Trophoblast cell (in vitro differentiated cells and primary cell): ENCODE results near the gene TPRX2.
"Not testable (repeated sequence)": the region's sequence is repeated elsewhere in the genome, so short reads cannot be mapped to it uniquely, and the experiment has no call there.

Source experiments
- DNase-seq, 2 donors: peaks; one replicate each; pipeline ENCODE4 v3.0.0-alpha.2; 2016
- H2AFZ ChIP-seq: 2 replicates; pipeline ENCODE4 v1.6.1; 2013; ENCODE audit warnings: low read length, moderate library complexity, mild to moderate bottlenecking; ENCODE audit not compliant: insufficient read depth, poor library complexity
- H2AK5ac ChIP-seq: 2 replicates; pipeline ENCODE4 v1.6.1; 2013; ENCODE audit warnings: mild to moderate bottlenecking, low read length
- H2BK120ac ChIP-seq: 2 replicates; pipeline ENCODE4 v1.6.1; 2013; ENCODE audit warnings: low read length, mild to moderate bottlenecking, moderate library complexity; ENCODE audit not compliant: insufficient read depth, poor library complexity
- H2BK12ac ChIP-seq: 2 replicates; pipeline ENCODE4 v1.6.1; 2013; ENCODE audit warnings: mild to moderate bottlenecking, low read length, moderate library complexity
- H2BK5ac ChIP-seq: 2 replicates; pipeline ENCODE4 v1.6.1; 2013; ENCODE audit warnings: low read length, low read depth, moderate library complexity, mild to moderate bottlenecking; ENCODE audit not compliant: poor library complexity
- H3K14ac ChIP-seq: 2 replicates; pipeline ENCODE4 v1.6.1; 2013; ENCODE audit warnings: mild to moderate bottlenecking, low read length
- H3K18ac ChIP-seq: 2 replicates; pipeline ENCODE4 v1.6.1; 2013; ENCODE audit warnings: mild to moderate bottlenecking, low read length
- H3K23ac ChIP-seq: 2 replicates; pipeline ENCODE4 v1.6.1; 2013; ENCODE audit warnings: low read length
- H3K27ac ChIP-seq: 2 replicates; pipeline ENCODE4 v1.5.1; 2013; ENCODE audit warnings: low read depth, mild to moderate bottlenecking, inconsistent platforms, low read length, moderate library complexity
- H3K27me3 ChIP-seq: 2 replicates; pipeline ENCODE4 v1.6.1; 2013; ENCODE audit warnings: inconsistent platforms, mild to moderate bottlenecking, low read length, moderate library complexity; ENCODE audit not compliant: insufficient read depth
- H3K36me3 ChIP-seq, 2 experiments: 1 replicate in 1 of 2; 2 replicates in 1 of 2; pipeline ENCODE4 v1.6.1; 2013; ENCODE audit warnings: low read length in 2 of 2, mild to moderate bottlenecking in 2 of 2, moderate library complexity in 1 of 2; ENCODE audit not compliant: insufficient read depth in 2 of 2, control insufficient read depth in 1 of 2
- H3K4ac ChIP-seq: 2 replicates; pipeline ENCODE4 v1.6.1; 2013; ENCODE audit warnings: low read depth, mild to moderate bottlenecking, low read length, moderate library complexity
- H3K4me1 ChIP-seq, 2 experiments: 1 replicate in 1 of 2; 2 replicates in 1 of 2; pipeline ENCODE4 v1.6.1; 2013; ENCODE audit warnings: low read length in 2 of 2, mild to moderate bottlenecking in 2 of 2, moderate library complexity in 1 of 2; ENCODE audit not compliant: insufficient read depth in 2 of 2, control insufficient read depth in 1 of 2
- H3K4me2 ChIP-seq: 2 replicates; pipeline ENCODE4 v1.6.1; 2013; ENCODE audit warnings: inconsistent platforms, mild to moderate bottlenecking, low read length, moderate library complexity
- H3K4me3 ChIP-seq: 2 replicates; pipeline ENCODE4 v1.5.1; 2013; ENCODE audit warnings: mild to moderate bottlenecking, low read depth, low read length, inconsistent platforms
- H3K79me1 ChIP-seq: one replicate; pipeline ENCODE4 v1.6.1; 2013; ENCODE audit warnings: low read length
- H3K79me2 ChIP-seq: 2 replicates; pipeline ENCODE4 v1.6.1; 2013; ENCODE audit warnings: low read length, mild to moderate bottlenecking; ENCODE audit not compliant: control insufficient read depth, insufficient read depth, poor library complexity
- H3K9ac ChIP-seq: 2 replicates; pipeline ENCODE4 v1.6.1; 2013; ENCODE audit warnings: mild to moderate bottlenecking, low read length
- H3K9me3 ChIP-seq: 2 replicates; pipeline ENCODE4 v1.6.1; 2013; ENCODE audit warnings: low read depth, mild to moderate bottlenecking, control low read depth, inconsistent platforms, low read length; ENCODE audit not compliant: insufficient read depth
- H4K12ac ChIP-seq: 2 replicates; pipeline ENCODE4 v1.6.1; 2013; ENCODE audit warnings: low read depth, mild to moderate bottlenecking, low read length, moderate library complexity
- H4K8ac ChIP-seq: 2 replicates; pipeline ENCODE4 v1.6.1; 2013; ENCODE audit warnings: low read depth, mild to moderate bottlenecking, low read length, moderate library complexity
- H4K91ac ChIP-seq: one replicate; pipeline ENCODE4 v1.6.1; 2013; ENCODE audit warnings: low read depth, mild to moderate bottlenecking, low read length, moderate library complexity
- WGBS: extraction: QIAGEN DNeasy Blood & Tissue Kit; methylation state at CpG from one replicate; pipeline ENCODE4 v1.1.7; 2013; ENCODE audit warnings: missing lambda C conversion rate; ENCODE audit not compliant: insufficient read length, insufficient coverage; ENCODE audit errors: extremely low coverage; 5-methylcytosine and 5-hydroxymethylcytosine counted together

TPRX2 gene

GRCh38 chr19:47818221-47818620, 40.8 kb upstream of the TPRX2 start:
- 100% methylated on average over 1 of the region's 1 CpG for WGBS
- H3K27ac ChIP-seq, H2BK5ac ChIP-seq, H3K4me1 ChIP-seq, H3K79me1 ChIP-seq, H3K4me3 ChIP-seq, H2BK12ac ChIP-seq, H3K14ac ChIP-seq, H3K79me2 ChIP-seq, DNase-seq, H2BK120ac ChIP-seq, H3K4ac ChIP-seq, H3K9ac ChIP-seq, H2AFZ ChIP-seq, H3K27me3 ChIP-seq, H3K9me3 ChIP-seq, H3K23ac ChIP-seq, H2AK5ac ChIP-seq, H4K91ac ChIP-seq, H3K4me2 ChIP-seq, H4K12ac ChIP-seq, H3K36me3 ChIP-seq, H4K8ac ChIP-seq, H3K18ac ChIP-seq: not testable (repeated sequence)

DNA sequence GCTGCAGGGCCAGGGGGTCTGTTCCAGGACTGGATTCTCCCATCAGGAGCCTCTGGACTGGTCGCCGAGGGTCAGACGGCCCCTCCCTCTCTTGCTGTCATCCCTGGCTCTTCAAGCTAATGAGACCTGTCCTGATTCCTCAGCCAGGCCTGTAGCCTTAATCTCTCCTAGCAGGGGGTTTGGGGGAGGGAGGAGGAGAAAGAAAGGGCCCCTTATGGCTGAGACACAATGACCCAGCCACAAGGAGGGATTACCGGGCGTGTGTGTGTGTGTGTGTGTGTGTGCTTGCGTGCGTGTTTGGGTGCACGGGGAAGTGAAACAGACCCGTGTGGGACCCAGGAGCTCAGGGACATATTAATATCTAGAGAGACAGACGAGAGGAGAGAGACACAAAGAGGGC, 39.2 kb upstream of the TPRX2 start:
- H2AFZ ChIP-seq = no peak overlapping the region
- whole genome bisulfite sequencing = no CpG with 5 or more reads among the region's 10 CpGs
- H3K27me3 ChIP-seq = no peaks in the 10 kb centered on the region
- no peak for DNase-seq
- H2BK120ac ChIP-seq = no peak overlapping the region
- H2AK5ac ChIP-seq = no peak overlapping the region
- no peak overlapping the region for H3K27ac ChIP-seq
- H3K9me3 ChIP-seq = peaks cover 1% of the 10 kb centered on the region
- H4K91ac ChIP-seq = no peak overlapping the region
- no peaks in the 10 kb centered on the region for H3K36me3 ChIP-seq
- H4K12ac ChIP-seq = no peak overlapping the region
- H3K14ac ChIP-seq = no peak overlapping the region
- H3K9ac ChIP-seq = no peak overlapping the region
- no peak overlapping the region for H3K18ac ChIP-seq
- no peaks in the 10 kb centered on the region for H3K79me2 ChIP-seq
- no peak overlapping the region for H2BK12ac ChIP-seq
- no peaks in the 10 kb centered on the region for H3K4me1 ChIP-seq
- no peak overlapping the region for H3K4me3 ChIP-seq
- H4K8ac ChIP-seq = no peak overlapping the region
- no peak overlapping the region for H3K4me2 ChIP-seq
- no peaks in the 10 kb centered on the region for H3K79me1 ChIP-seq
- H3K23ac ChIP-seq = no peak overlapping the region
- no peak overlapping the region for H2BK5ac ChIP-seq
- no peak overlapping the region for H3K4ac ChIP-seq

GRCh38 chr19:47820410-47820809, 38.6 kb upstream of the TPRX2 start:
- peaks cover 1% of the 10 kb centered on the region for H3K9me3 ChIP-seq
- no peak overlapping the region for H4K91ac ChIP-seq
- DNase-seq = no peak
- no peak overlapping the region for H3K4me2 ChIP-seq
- H4K12ac ChIP-seq = no peak overlapping the region
- no peak overlapping the region for H2AK5ac ChIP-seq
- no peak overlapping the region for H2AFZ ChIP-seq
- no peak overlapping the region for H3K27ac ChIP-seq
- no peaks in the 10 kb centered on the region for H3K4me1 ChIP-seq
- H2BK12ac ChIP-seq = no peak overlapping the region
- no peak overlapping the region for H3K9ac ChIP-seq
- H3K27me3 ChIP-seq = no peaks in the 10 kb centered on the region
- H4K8ac ChIP-seq = no peak overlapping the region
- no peak overlapping the region for H3K4ac ChIP-seq
- H3K14ac ChIP-seq = no peak overlapping the region
- H2BK5ac ChIP-seq = no peak overlapping the region
- no CpG with 5 or more reads among the region's 2 CpGs for WGBS
- H2BK120ac ChIP-seq = no peak overlapping the region
- H3K18ac ChIP-seq = no peak overlapping the region
- H3K4me3 ChIP-seq = no peak overlapping the region
- no peaks in the 10 kb centered on the region for H3K36me3 ChIP-seq
- no peaks in the 10 kb centered on the region for H3K79me2 ChIP-seq
- H3K23ac ChIP-seq = no peak overlapping the region
- no peaks in the 10 kb centered on the region for H3K79me1 ChIP-seq

DNA sequence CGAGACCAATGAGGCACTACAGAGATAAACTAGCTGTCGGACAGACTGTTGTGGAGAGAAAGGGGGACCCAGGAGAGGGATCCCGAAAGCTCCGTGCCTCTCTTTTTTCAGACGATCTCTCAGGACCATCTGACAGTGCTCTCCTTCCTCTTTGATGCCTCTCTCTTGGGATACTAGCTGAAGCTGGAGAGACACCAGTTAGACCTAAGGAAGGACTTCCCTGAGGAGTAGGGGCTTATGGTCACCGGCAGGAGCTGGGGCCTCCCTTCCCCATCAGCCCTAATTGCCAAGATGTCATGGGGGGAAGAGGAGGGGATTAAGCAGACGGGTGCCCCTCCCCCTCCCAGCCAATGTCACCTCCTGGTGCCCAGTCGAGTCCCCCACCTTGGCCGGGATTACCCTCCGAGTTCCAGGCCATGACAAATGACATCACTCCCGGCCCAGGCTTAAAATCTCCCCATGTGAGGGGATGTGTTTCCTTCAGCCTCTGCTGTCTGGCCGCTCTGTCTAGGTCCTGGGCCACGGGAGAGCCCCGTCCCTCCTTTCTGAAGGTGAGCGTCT, 37.5 kb upstream of the TPRX2 start, which contains the start of gene CRX:
Gene CRX (plus strand): TSS at position 478 of the 561 bp plus-strand sequence. CDS start 12,507 bp downstream, outside the sequence.
- no peak within 1 kb of the TSS for H3K9ac ChIP-seq
- H2BK5ac ChIP-seq = no peak within 1 kb of the TSS
- H4K8ac ChIP-seq = no peak within 1 kb of the TSS
- no peak within 1 kb of the TSS for H2AK5ac ChIP-seq
- no peak within 1 kb of the TSS for H2AFZ ChIP-seq
- H2BK120ac ChIP-seq = no peak within 1 kb of the TSS
- H3K79me2 ChIP-seq = no peaks in the 10 kb centered on the region
- H3K4me1 ChIP-seq = no peaks in the 10 kb centered on the region
- H3K4me3 ChIP-seq = no peak within 1 kb of the TSS
- no peak within 1 kb of the TSS for H3K4ac ChIP-seq
- no peak within 1 kb of the TSS for H3K23ac ChIP-seq
- H3K36me3 ChIP-seq = no peaks in the 10 kb centered on the region
- H3K27me3 ChIP-seq = no peaks in the 10 kb centered on the region
- no peak within 1 kb of the TSS for H4K91ac ChIP-seq
- no peak within 1 kb of the TSS for H3K4me2 ChIP-seq
- no CpG with 5 or more reads among the region's 15 CpGs for WGBS
- no peak within 1 kb of the TSS for H4K12ac ChIP-seq
- H3K9me3 ChIP-seq = peaks cover 1% of the 10 kb centered on the region
- DNase-seq = no peak
- no peak within 1 kb of the TSS for H2BK12ac ChIP-seq
- H3K27ac ChIP-seq = no peak within 1 kb of the TSS
- H3K14ac ChIP-seq = no peak within 1 kb of the TSS
- no peaks in the 10 kb centered on the region for H3K79me1 ChIP-seq
- H3K18ac ChIP-seq = no peak within 1 kb of the TSS
